Measurements from ENCODE around the gene NOCT.

DNA sequence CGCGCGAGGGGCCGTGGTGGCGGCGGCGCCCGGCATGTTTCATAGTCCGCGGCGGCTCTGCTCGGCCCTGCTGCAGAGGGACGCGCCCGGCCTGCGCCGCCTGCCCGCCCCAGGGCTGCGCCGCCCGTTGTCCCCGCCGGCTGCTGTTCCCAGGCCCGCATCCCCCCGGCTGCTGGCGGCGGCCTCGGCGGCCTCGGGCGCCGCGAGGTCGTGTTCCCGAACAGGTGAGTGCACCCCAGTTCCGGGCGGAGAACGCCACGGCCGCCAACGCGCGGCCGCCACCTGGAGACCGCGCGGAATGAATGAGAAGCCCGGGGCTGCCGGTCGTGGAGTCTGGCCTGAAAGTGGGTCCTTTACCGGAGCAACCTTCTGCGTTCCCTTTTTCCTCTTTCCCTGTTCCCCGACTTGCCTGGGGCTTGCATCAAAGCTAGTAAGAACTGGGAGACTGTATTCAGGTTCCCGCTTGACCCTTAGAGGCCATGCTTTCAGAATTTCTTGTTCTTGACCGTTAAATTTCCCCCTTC, 429 bp downstream of the NOCT start:
- no peak for TF ChIP-seq POLR2A (IDR thresholded peaks at IDR 0.05)
- TF ChIP-seq, protein P1, sequence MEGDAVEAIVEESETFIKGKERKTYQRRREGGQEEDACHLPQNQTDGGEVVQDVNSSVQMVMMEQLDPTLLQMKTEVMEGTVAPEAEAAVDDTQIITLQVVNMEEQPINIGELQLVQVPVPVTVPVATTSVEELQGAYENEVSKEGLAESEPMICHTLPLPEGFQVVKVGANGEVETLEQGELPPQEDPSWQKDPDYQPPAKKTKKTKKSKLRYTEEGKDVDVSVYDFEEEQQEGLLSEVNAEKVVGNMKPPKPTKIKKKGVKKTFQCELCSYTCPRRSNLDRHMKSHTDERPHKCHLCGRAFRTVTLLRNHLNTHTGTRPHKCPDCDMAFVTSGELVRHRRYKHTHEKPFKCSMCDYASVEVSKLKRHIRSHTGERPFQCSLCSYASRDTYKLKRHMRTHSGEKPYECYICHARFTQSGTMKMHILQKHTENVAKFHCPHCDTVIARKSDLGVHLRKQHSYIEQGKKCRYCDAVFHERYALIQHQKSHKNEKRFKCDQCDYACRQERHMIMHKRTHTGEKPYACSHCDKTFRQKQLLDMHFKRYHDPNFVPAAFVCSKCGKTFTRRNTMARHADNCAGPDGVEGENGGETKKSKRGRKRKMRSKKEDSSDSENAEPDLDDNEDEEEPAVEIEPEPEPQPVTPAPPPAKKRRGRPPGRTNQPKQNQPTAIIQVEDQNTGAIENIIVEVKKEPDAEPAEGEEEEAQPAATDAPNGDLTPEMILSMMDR (IDR thresholded peaks at IDR 0.05): no peak
